Measurements from ENCODE around the gene ETS1. TPM values are rescaled to one million over a fixed set of nuclear protein-coding genes. Genes with fewer than 3 reads are reported as not detected.

ETS1 gene
- total RNA-seq, 2 donors from 2014 or later = 15.2 to 30.0 TPM

DNA sequence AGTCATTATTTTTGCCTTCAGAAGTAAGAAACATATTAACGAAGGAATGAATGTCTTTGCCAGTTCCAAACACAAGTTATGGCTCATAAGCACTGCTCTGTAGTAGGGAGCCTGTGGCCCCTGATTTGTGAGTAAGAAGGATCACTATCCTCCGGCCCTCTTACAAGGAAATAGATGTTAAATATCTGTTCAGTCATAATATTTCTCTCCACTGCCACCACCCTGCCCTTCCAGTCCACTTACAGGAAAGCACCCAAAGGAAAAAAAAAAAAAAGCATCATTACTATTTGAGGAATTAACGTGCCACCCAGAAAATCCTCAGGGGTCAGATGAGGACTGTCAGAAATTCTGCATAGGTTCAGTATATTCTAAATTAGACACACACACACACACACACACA lies 123.4 kb downstream of the ETS1 start:
- WGBS = 69% methylated on average over 3 of the region's 3 CpGs
- DNase-seq (ENCODE audit: low spot score) = no peak
- Histone ChIP-seq H3K27ac (no peak overlapping the region), H3K27me3 (replicated peaks; ENCODE audit: insufficient read depth) (no peaks in the 10 kb centered on the region), H3K4me1 (replicated peaks) (no peaks in the 10 kb centered on the region), H3K9me3 (no peaks in the 10 kb centered on the region), H3K4me3 (no peak overlapping the region), H3K36me3 (no peaks in the 10 kb centered on the region)
- no peak for TF ChIP-seq POLR2AphosphoS5 (IDR thresholded peaks at IDR 0.05)
- TF ChIP-seq CTCF (IDR thresholded peaks at IDR 0.05) = no peak
- no peak for TF ChIP-seq POLR2A (IDR thresholded peaks at IDR 0.05)
- intact Hi-C loops (cut with DNase I) = loop anchor here (10.0 kb wide), 1 partner anchor 169 kb away; no protein-coding TSS in a partner anchor

DNA sequence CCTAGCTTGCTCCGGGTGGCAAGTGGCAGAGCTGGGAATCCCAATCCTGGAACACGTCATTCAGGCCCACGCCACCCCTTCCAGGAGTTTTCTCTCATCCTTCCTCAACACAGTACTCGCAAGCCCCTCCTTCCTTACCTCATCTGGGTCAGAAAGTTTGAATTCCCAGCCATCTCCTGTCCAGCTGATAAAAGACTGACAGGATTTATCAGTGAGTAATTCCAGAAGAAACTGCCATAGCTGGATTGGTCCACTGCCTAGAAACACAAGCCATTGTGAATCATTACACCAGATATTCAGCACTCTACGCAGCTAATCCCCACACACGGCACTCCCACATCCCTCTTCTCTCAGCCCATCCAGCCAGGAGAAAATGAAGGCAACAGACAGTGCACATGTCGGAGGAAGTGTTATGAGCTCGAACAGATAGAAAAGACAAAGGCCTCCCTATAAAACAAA lies 124.0 kb downstream of the ETS1 start:
- TF ChIP-seq POLR2A (IDR thresholded peaks at IDR 0.05) (no peak), POLR2AphosphoS5 (IDR thresholded peaks at IDR 0.05) (no peak), CTCF (IDR thresholded peaks at IDR 0.05) (no peak)
- Histone ChIP-seq H3K27me3 (replicated peaks; ENCODE audit: insufficient read depth) (no peaks in the 10 kb centered on the region), H3K36me3 (no peaks in the 10 kb centered on the region), H3K4me1 (replicated peaks) (no peaks in the 10 kb centered on the region), H3K4me3 (no peak overlapping the region), H3K27ac (no peak overlapping the region), H3K9me3 (no peaks in the 10 kb centered on the region)
- no peak for DNase-seq (ENCODE audit: low spot score)
- intact Hi-C loops (cut with DNase I) = loop anchor here (10.0 kb wide), 1 partner anchor 169 kb away; no protein-coding TSS in a partner anchor
- 79% methylated on average over 8 of the region's 8 CpGs for WGBS

GRCh38 chr11:128462922-128463321 lies 124.4 kb downstream of the ETS1 start:
- no peak for TF ChIP-seq CTCF (IDR thresholded peaks at IDR 0.05)
- TF ChIP-seq POLR2AphosphoS5 (IDR thresholded peaks at IDR 0.05) = no peak
- no peaks in the 10 kb centered on the region for H3K36me3 ChIP-seq
- H3K4me3 ChIP-seq = no peak overlapping the region
- intact Hi-C loops (cut with DNase I) = loop anchor here (10.0 kb wide), 1 partner anchor 168 kb away; no protein-coding TSS in a partner anchor
- H3K4me1 ChIP-seq (replicated peaks) = no peaks in the 10 kb centered on the region
- DNase-seq (ENCODE audit: low spot score) = no peak
- H3K9me3 ChIP-seq = no peaks in the 10 kb centered on the region
- H3K27ac ChIP-seq = no peak overlapping the region
- WGBS = 67% methylated on average over 4 of the region's 4 CpGs
- H3K27me3 ChIP-seq (replicated peaks; ENCODE audit: insufficient read depth) = no peaks in the 10 kb centered on the region

- WGBS = 96% methylated on average over 13 of the region's 13 CpGs
- Histone ChIP-seq H3K4me1 (replicated peaks) (no peaks in the 10 kb centered on the region), H3K4me3 (no peak overlapping the region), H3K27ac (no peak overlapping the region), H3K27me3 (replicated peaks; ENCODE audit: insufficient read depth) (no peaks in the 10 kb centered on the region), H3K9me3 (no peaks in the 10 kb centered on the region), H3K36me3 (no peaks in the 10 kb centered on the region)
- TF ChIP-seq CTCF (IDR thresholded peaks at IDR 0.05) = no peak
- TF ChIP-seq POLR2A (IDR thresholded peaks at IDR 0.05) = no peak
- TF ChIP-seq POLR2AphosphoS5 (IDR thresholded peaks at IDR 0.05) = no peak
- intact Hi-C loops (cut with DNase I) = loop anchor here (10.0 kb wide), 1 partner anchor 167 kb away; no protein-coding TSS in a partner anchor
- DNase-seq (ENCODE audit: low spot score) = no peak
These were observed 125.2 kb downstream of the ETS1 start for GRCh38 chr11:128462189-128462588.

DNA sequence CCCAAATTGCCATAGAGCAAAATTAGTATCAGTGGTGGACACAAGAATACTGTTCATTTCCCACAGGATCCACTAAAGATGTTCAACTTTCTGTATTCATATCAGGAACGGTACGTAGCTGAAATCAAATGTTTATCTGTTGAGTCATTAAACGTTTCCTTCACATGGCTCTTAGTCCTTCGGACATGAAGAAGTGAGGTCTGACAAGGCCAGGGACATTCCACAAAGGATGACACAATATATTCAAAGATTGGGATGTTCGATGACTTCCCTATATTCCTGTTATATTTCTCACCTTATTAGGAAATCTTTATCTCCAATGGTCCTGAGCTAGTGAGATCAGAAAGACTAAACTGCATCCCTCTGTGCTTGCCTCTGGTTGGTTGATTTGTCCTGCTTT lies 129.0 kb downstream of the ETS1 start:
- no peak overlapping the region for H3K4me3 ChIP-seq
- H3K9me3 ChIP-seq = no peaks in the 10 kb centered on the region
- H3K36me3 ChIP-seq = no peaks in the 10 kb centered on the region
- intact Hi-C loops (cut with DNase I) = no loop called here
- H3K27me3 ChIP-seq (replicated peaks; ENCODE audit: insufficient read depth) = no peaks in the 10 kb centered on the region
- 58% methylated on average over 5 of the region's 5 CpGs for WGBS
- TF ChIP-seq POLR2AphosphoS5 (IDR thresholded peaks at IDR 0.05) = no peak
- TF ChIP-seq POLR2A (IDR thresholded peaks at IDR 0.05) = no peak
- no peak for TF ChIP-seq CTCF (IDR thresholded peaks at IDR 0.05)
- no peak for DNase-seq (ENCODE audit: low spot score)
- no peak overlapping the region for H3K27ac ChIP-seq
- no peaks in the 10 kb centered on the region for H3K4me1 ChIP-seq (replicated peaks)

All from prostate gland (tissue), 2 donors.